ENCODE results near the gene TSSK2. TPM values are rescaled to one million over a fixed set of nuclear protein-coding genes. Genes with fewer than 3 reads are reported as not detected.

TSSK2 gene
- total and polyA plus RNA-seq, 11 donors: 0.04 to 0.19 (median 0.12) TPM; not detected in 8

GRCh38 chr22:19111140-19111539 is 20.0 kb upstream of the TSSK2 start:
- 93 to 96% (median 94%) methylated on average over 3 of the region's 3 CpGs for WGBS, 4 donors
- intact Hi-C loops (cut with DNase I): loop anchor here in 1 of 10 donors (10.0 kb wide), 1 partner anchor 56 kb away; no protein-coding TSS in a partner anchor
- Histone ChIP-seq H3K36me3 (peaks cover 0 to 5% (median 0%) of the 10 kb centered on the region in 9 donors), H3K27me3 (no peaks in the 10 kb centered on the region), H3K27ac (peak overlapping the region in 1 of 12 donors; percentile 86), H3K4me1 (peaks cover 14 to 77% (median 52%) of the 10 kb centered on the region in 12 donors), H3K4me3 (no peak overlapping the region), H3K9me3 (no peaks in the 10 kb centered on the region)
- TF ChIP-seq CTCF (IDR thresholded peaks at IDR 0.05): no peak
- no peak for TF ChIP-seq POLR2A (IDR thresholded peaks at IDR 0.05)
- no peak for ATAC-seq
- no peak for DNase-seq

DNA sequence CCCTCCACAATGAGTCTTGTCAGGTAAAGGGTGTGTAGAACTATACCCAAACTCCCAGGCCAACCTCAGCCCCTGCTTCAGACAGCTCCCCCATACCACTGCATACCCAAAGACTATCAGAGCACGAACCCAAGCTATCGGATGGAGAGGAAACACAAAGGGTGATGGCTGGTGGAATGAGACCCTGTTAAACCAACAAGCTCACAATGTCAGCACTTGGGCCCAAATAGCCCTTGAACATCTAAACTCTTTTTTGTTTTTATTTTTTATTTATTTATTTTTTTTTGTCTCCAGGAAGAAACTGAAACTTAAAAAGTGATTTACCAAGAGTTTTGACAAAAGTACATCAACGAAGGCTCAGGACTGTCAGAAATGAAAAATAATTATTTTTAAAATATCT is 19.5 kb upstream of the TSSK2 start:
- H3K36me3 ChIP-seq: peaks cover 0 to 5% (median 0%) of the 10 kb centered on the region in 9 donors
- no peaks in the 10 kb centered on the region for H3K27me3 ChIP-seq
- no peak for ATAC-seq
- H3K27ac ChIP-seq: peak overlapping the region in 1 of 12 donors; percentile 86
- no peak overlapping the region for H3K4me3 ChIP-seq
- intact Hi-C loops (cut with DNase I): loop anchor here in 1 of 10 donors (10.0 kb wide), 1 partner anchor 57 kb away; no protein-coding TSS in a partner anchor
- TF ChIP-seq CTCF (IDR thresholded peaks at IDR 0.05) (no peak), POLR2A (IDR thresholded peaks at IDR 0.05) (no peak)
- no peaks in the 10 kb centered on the region for H3K9me3 ChIP-seq
- DNase-seq: no peak
- 90 to 96% (median 93%) methylated on average over 3 of the region's 3 CpGs for WGBS, 4 donors
- peaks cover 10 to 78% (median 48%) of the 10 kb centered on the region in 12 donors for H3K4me1 ChIP-seq

GRCh38 chr22:19113429-19113828 is 17.7 kb upstream of the TSSK2 start:
- Histone ChIP-seq H3K4me3 (no peak overlapping the region), H3K27me3 (no peaks in the 10 kb centered on the region), H3K36me3 (peaks cover 0 to 10% (median 0%) of the 10 kb centered on the region in 9 donors), H3K4me1 (peaks cover 11 to 77% (median 53%) of the 10 kb centered on the region in 12 donors), H3K9me3 (no peaks in the 10 kb centered on the region), H3K27ac (no peak overlapping the region)
- ATAC-seq: no peak
- intact Hi-C loops (cut with DNase I): loop anchor here in 1 of 10 donors (10.0 kb wide), 1 partner anchor 59 kb away; no protein-coding TSS in a partner anchor
- DNase-seq: no peak
- no peak for TF ChIP-seq POLR2A (IDR thresholded peaks at IDR 0.05)
- 95 to 99% (median 97%) methylated on average over 5 of the region's 5 CpGs for WGBS, 4 donors

DNA sequence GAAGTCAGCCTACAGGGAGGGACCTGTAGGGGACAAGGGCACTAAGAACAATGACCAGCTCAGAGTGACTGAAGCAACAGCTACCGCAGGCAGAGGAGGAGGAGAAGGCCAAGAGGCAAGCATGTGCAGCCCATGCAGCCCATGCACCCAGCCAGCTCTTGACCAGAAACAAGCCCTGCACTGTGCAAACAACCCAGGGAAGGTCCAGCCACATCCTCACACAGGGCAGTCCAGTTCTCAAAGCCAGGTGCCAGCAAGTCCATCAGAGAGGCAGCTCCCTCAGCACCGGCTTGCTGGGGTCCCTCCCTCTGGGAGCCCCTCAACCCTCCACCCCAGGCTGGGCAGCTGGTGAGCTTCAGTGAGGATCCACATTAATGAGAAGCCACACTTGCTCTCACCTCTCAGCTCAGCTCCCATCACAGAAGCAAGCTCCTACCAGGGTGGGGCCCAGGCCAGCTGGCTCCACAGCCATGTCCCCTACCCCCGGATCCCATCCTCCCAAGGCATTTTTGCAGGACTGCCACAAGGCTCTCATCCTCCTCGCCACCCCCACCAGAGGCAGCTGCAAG is 16.0 kb upstream of the TSSK2 start:
- Histone ChIP-seq H3K27ac (no peak overlapping the region), H3K36me3 (peaks cover 0 to 10% (median 0%) of the 10 kb centered on the region in 9 donors), H3K4me1 (peaks cover 9 to 79% (median 55%) of the 10 kb centered on the region in 12 donors), H3K9me3 (no peaks in the 10 kb centered on the region), H3K27me3 (no peaks in the 10 kb centered on the region), H3K4me3 (no peak overlapping the region)
- DNase-seq (peak in 1 of 5 donors; percentile 25), ATAC-seq (peak in 3 of 4 donors; percentile 19 to 57 (median 29))
- 65 to 88% (median 71%) methylated on average over 3 to 4 of the region's 4 CpGs for WGBS, 4 donors
- TF ChIP-seq POLR2A (IDR thresholded peaks at IDR 0.05): no peak
- no peak for TF ChIP-seq CTCF (IDR thresholded peaks at IDR 0.05)
- intact Hi-C loops (cut with DNase I): loop anchor here in 1 of 10 donors (10.0 kb wide), 1 partner anchor 60 kb away; no protein-coding TSS in a partner anchor

All from heart left ventricle (tissue), 16 donors.